GM21529 (cell line): ENCODE results near the gene OOSP3.
"Not testable (repeated sequence)": the region's sequence is repeated elsewhere in the genome, so short reads cannot be mapped to it uniquely, and the experiment has no call there.

ENCODE experiments used
- ATAC-seq: cut with Tn5 transposase; IDR thresholded peaks from one replicate; pipeline ENCODE4 v1.9.1; 2021; ENCODE audit not compliant: unreplicated experiment

OOSP3 gene

DNA sequence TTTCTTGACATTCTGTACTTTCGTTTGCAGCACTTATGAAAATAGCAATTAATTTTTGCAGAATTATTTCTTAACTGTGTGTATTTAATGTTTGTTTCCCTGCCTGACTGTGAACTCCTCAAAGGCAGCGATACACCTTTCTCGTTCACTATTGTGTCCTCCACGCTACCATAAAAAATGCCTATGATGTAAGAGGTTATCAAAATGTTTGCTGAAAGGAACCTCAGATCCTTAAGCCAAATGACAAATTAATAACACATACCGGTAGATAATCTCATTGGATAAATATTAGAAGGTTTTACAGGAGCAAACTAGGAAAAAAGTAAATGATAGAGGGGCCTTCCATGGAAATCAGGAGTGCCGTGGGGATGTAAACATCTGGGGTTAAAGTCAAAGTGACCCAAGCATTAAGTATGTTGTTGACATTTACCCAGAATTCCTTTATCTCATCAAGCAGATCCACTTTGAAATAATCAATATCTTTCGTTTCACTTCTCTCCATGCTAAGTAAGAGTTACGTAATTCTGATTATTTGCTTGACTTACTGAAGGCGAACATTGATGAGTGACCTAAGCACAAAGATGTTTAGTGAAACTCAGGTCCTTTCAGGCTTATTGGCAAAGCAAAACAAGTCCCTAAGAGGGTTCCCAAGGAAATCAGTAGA lies 2.6 kb upstream of the OOSP3 start:
- no peak for ATAC-seq

DNA sequence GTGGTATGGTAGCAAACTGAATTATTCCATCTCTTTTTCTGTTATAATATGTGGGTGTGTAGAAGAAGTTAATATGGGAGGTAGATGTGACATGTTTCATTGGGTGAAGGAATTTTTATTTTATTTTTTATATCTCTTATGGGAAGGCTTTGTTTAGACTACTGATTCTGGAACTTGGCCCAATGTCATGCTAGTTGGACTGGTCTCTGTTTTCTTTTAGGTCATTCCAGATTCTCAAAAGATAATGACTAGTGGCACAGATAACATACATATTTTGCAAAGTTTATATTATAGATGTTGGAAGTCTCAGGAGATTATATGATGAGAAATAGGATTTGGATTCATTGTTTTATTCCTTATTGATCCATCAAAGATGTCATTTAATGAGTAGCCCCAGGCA lies 1.3 kb upstream of the OOSP3 start:
- ATAC-seq, result no peak

DNA sequence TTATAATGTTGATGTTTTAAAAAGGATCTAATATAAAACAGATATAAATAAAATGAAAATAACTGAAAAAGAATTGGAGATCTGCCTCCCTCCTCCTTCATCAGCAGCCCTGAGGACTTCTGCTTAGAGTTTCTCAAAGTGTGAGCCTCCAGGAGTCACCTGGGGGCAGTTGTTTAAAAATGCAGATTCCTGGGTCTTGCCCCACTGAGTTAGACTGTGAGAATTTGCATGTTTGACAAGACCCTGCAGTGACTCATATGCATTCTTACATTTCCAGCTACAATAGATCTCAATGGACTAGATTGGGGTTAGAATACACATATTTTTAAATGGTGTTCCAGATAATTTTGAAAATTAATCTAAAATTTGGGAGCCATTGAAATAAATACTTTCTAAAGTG lies 798 bp upstream of the OOSP3 start:
- ATAC-seq, result no peak

DNA sequence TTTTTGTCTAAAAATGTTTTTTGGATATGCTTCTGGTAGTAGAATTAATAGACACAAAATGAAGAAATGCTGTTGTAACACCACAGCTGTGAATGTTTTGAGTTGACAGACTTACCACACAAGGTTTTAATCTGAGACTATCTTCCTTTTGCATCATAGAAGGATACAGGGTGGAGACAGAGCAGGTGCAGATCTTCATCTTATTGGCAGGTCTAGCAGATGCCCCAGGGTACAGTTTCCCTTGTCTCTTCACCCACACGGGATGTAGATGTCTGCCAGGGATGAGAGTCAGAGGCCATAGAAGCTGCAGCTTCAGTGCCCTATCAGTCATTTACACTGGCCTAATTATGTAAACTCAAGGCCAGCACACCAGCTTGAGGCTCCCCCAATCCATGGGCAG lies 985 bp downstream of the OOSP3 start:
- ATAC-seq, result no peak

DNA sequence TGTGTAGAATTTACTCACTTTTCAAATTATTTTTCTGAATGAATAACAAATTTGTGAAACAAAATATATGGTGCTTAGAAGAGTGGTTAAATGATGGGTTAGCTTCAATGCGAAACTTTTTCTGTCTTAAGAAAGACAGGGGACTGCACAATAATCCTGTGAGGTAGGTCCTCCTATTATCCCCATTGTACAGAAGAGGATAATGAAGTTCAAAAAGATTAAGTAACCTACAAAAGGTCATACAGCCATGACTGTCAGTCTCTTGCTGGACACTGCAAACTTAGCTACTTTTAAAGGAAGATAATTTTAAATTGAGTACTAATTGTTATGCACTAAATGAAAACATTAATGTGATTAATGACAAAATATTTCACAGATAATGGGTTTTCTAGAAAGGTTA lies 5.0 kb downstream of the OOSP3 start:
- no peak for ATAC-seq

DNA sequence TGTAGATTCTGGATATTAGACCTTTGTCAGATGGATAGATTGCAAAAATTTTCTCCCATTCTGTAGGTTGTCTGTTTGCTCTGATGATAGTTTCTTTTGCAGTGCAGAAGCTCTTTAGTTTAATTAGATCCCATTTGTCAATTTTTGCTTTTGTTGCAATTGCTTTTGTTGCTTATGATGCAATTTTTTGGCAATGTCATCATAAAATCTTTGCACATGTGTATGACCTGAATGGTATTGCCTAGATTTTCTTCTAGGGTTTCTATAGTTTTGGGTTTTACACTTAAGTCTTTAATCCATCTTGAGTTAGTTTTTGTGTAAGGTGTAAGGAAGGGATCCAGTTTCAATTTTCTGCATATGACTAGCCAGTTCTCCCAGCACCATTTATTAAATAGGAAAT lies 8.6 kb downstream of the OOSP3 start:
- ATAC-seq, result not testable (repeated sequence)

DNA sequence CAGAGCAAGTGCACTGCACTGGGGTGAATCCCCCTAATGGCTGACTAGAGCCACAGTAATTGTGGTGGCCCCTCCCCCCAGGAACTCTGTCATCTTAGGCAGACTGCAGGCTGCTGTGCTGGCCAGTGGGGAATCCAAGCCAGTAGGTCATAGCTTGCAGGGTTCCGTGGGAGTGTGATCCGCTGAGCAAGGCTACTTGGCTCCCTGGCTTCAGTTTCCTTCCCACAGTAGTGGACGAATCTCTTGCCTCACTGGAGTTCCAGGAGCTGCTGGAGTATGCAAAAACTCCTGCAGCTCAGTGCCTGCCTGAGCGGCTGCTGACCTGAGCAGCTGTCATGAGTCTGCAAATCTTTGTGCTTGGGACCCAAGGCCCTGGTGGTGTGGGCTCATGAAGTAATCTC lies 13.2 kb downstream of the OOSP3 start:
- no peak for ATAC-seq

DNA sequence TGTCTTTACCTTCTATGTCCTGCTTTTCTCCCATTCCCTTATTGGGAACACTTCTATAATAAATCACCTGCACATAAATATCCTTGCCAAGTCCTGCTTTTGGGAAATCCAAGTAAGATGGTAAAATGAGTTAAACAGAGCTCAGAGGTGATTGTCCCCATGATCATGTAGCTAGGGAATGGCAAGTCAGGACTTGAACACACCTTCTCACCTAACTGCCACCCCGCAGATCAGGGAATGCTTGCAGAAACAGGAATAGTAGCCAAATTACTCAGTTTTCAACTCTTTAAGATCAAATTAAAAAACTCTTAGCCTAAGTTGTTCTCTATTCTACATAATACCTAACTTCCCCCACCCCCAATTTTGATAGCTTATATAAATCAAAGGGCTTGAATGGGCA lies 16.0 kb downstream of the OOSP3 start:
- ATAC-seq, result no peak

DNA sequence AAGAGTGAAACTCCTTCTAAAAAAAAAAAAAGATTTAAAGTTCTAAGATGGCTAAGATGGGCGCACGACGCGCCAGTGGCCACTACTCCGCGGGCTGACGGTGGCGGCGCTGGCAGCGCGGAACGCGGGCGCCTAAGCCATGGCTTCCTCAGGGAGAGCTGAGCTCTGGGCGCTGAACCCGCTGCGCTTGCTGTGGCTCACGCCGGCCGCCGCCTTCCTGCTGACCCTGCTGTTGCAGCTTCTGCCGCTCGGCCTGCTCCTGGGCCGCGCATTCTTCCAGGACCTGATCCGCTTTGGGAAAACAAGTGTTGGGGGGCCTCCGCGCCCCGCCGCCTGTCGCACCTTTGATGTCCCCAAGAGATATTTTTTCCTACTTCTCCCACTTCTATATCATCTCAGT lies 19.5 kb downstream of the OOSP3 start:
- ATAC-seq, result no peak

DNA sequence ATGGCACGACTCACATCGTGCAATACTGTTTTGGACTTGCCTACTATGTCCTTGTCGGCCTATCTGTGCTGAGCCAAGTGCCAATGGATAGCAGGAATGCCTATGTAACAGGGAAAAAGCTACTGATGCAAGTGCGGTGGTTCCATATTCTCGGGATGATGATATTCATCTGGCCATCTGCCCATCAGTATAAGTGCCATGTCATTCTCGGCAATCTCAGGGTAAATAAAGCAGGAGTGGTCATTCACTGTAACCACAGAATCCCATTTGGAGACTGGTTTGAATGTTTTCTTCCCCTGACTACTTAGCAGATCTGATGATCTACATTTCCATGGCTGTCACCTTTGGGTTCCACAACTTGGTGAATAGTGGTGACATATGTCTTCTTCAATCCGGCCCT lies 20.1 kb downstream of the OOSP3 start:
- no peak for ATAC-seq

DNA sequence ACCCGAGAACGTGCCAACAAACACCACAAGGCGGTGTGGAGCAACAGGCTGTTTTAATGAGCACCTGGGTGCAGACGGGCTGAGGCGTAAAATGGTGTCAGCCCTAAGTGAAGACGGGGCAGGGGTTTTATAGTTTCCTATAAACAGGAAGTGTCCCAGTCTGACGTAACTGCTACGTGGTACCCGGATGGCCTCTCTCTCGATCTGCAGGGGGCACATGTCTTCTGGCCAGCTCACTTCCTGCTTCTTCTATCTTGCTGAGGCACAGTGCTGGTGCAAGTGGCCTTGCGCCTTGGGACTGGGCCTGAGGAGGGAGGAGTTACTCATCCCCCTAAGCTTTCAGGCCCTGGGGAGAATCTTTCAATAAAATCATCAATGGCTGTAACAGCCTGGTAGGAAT lies 20.9 kb downstream of the OOSP3 start:
- no peak for ATAC-seq

DNA sequence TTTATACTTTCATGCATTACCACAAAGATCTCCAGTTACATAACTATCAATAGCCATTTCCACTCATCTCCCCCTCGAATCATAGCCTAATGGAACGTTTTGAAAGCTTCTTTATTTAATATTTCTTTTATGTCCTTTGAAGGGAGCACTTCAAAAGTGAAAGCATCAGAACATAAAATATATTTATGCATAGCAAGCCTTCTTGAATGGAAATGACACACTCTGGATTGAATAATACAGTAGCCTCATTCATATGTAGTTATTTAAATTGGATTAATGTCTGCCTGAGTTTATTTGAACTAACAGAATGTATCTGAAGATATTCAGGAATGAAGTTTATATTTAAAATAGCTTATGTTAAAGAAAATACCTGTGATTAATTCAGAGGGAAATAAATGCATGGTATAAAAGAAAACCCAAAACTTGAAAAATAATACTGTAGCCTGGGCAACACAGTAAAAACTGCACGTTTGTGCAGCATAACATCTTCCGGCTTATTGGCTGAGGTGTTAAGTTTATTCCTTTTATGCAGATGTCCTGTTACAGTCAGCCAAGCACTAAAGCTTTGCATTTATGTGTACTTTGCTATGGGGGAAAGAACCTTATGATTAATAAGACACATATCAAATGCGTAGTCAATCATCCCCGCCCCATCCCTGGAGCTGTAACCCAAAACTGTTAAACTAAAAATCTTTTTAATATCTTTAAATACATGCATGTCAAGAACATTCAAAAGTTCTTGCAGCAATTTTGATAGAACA lies 22.0 kb downstream of the OOSP3 start:
- no peak for ATAC-seq

DNA sequence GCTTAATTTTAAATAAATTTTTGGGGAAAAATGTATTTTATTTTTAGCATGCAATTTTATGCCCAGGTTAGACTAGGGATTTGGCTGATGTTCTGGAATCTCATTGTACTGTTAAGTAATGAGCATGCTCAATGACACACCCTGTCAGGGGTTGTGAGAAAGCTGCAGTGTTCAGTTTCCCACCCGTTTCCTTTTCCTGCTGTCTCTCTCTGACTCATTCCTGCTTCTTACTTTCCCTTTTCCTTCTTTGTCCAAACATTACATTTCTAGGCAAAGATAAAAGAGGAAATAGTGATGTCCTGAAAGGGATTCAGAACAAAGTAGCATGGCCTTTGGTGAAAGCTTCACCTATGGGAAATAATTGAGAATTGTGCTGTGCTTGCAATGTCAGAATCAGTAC lies 22.7 kb downstream of the OOSP3 start:
- no peak for ATAC-seq

DNA sequence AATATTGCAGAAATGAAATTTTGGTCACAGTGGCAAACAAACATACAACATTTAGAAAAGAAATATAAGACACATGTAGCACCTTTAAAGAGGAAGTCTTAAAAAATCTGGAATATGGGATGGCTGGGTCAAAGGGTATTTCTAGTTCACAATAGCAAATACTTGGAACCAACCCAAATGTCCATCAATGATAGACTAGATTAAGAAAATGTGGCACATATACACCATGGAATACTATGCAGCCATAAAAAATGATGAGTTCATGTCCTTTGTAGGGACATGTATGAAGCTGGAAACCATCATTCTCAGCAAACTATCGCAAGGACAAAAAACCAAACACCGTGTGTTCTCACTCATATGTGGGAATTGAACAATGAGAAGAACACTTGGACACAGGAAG lies 25.0 kb downstream of the OOSP3 start:
- not testable (repeated sequence) for ATAC-seq

DNA sequence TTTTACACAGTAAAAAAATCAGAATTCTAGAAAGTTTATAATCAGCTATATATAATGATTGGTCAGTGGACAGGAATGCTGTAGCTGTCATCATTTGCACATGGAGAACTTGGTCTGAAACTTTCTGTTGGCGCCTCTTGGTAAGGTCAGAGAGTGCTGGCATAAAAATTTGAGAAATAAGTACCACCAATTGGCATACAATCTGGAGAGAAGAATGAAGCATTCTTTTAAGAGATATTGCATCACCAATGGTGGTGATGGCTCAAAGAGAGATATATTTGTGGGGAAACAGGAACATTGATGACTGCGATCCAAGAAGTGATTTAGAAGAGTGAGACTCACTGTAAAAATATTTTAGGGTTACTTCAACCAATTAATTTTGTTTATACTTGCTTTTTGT lies 39.9 kb downstream of the OOSP3 start:
- no peak for ATAC-seq

DNA sequence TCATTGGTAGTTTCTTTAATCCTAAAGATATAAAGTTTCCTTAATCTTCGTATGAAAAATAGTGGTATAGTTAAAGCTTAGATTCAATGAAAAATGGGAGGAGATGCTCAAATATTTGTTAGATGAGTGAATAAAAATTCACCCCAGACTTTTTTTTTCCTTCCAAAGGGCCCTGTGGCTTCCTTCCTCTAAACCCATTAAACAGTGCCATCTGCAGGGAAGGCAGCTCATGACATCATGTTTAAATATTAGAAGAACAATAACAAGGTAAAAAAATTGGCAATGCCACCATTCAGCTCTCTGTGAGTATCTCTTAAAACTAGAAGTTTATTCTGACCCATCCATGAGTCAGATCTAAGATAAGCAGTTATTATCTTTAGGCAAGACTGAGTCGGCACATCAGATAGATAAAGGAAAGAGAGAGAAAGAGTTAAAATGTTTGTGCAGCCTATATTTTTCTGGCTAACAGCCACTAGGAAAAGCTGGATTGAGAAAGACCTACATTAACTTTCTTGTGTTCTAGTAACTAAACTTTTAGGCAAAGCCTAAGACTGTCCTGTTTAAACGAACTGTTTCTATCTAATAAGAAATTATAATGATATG lies 40.5 kb downstream of the OOSP3 start:
- no peak for ATAC-seq

DNA sequence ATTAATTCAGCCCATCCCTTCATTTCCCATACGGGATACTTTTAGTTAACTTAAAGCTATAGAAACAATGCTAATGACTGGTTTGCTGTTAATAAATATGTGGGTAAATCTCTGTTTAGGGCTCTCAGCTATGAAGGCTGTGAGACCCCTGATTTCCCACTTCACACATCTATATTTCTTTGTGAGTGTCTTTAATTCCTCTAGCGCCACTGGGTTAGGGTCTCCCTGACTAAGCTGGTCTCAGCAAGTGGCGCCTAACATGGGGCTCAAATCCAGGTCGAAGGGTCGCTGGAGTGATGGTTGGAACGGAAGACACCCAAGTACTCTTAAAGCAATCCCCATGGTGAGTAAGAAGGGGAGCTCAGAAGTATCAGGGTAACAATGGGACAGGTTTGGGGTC lies 45.2 kb downstream of the OOSP3 start:
- ATAC-seq, result no peak

DNA sequence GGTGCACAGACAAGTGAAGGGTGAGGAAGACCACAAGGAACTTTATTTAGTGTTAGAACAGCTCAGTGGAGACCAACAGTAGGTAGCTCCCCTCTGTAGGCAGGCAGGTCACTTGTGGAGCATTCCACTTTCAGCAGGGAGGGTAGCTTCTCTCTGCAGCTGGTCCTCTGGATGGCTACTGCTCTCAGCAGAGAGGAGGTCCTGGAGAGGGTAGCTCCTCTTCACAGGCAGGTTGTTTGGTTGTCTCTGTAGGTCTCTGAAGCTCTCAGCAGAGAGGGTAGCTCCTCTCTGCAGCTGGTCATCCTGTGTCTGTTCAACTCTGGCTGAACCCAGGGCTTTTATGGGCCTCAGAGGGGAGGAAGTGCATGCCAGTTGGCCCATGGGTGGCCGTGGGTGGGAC lies 53.1 kb downstream of the OOSP3 start:
- no peak for ATAC-seq

DNA sequence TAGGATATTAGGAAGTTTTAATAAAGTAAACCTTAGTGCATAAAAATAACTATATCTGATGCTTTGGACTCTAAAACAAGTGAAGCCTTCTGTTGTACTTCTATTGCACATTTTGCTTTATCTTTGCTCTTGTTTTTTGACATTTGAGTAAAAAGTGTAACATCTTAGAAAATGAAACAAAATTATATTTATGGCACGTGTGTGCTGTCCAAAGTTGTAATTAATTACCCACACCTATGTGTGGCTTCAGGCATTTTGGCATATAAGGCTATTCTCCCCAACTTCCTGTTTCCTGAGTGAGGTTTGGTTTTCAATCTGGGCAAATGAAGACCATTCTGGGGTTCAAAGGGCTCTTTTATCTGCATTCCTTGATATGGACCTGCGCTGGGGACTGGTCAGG lies 59.5 kb downstream of the OOSP3 start, which contains the start of gene OOSP1:
Gene OOSP1 (plus strand): TSS at position 301 of the 400 bp plus-strand sequence. CDS start 23 bp downstream, at position 324.
- ATAC-seq, result no peak

DNA sequence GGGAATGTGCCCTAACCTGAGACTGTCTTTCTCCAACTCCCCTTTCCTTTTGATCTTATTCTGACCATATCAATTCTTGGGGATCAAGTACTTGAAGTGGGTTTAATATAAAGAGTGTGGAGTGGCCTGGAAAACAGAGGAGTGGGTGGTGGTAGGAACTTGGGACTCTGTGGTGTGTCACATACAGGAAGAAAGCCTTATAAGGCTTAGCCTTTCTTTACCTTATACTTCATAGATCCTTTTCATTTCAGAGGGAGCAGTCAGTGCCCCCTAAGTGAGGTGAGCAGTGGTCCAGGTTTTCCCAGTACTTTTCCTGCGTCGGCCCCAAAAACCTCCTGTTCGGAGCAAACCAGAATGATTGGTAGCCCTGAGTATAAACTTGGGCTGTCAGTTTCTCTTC lies 60.1 kb downstream of the OOSP3 start:
- ATAC-seq, result no peak

DNA sequence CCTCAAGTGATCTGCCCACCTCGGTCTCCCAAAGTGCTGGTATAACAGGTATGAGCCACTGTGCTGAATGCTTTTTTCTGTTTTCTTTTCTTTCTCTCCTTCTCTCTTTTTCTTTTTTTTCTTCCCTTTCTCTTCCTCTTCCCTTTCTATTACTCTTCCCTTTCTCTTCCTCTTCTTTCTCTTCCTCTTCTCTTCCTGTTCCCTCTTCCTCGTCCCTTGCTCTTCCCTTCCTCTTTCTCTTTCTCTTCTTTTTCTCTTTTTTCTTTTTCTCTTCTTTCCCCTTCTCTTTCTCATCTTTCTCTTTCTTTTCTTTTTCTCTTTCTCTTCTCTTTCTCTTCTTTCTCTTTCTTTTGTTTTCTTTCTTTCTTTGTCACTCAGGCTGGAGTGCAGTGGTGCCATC lies 60.9 kb downstream of the OOSP3 start:
- ATAC-seq, result no peak

DNA sequence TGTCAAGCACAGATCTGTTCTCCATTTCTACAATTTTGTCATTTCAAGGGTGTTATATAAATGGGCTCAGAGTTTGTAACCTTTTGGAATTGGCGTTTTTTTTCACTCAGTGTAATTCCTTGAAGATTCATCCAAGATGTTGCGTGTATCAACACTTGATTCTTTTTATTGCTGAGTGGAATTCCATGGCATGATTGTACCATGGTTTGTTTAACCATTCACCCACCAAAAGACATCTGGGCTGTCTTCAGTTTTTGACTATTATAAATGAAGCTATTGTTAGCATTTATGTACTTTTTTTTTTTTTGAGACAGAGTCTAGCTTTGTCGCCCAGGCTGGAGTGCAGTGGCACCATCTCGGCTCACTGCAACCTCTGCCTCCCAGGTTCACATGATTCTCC lies 62.5 kb downstream of the OOSP3 start:
- no peak for ATAC-seq
